HUDEP-2 (cell line): Measurements from ENCODE around the gene ADAMTS17.
"Not testable (repeated sequence)": the region's sequence is repeated elsewhere in the genome, so short reads cannot be mapped to it uniquely, and the experiment has no call there.

Experiments used
- DNase-seq, 76 experiments: peaks; one replicate each; lab custom pipeline; 2025; ENCODE audit not compliant: unreplicated experiment in 76 of 76; lab: John Stamatoyannopoulos, UW

The ADAMTS17 gene

DNA sequence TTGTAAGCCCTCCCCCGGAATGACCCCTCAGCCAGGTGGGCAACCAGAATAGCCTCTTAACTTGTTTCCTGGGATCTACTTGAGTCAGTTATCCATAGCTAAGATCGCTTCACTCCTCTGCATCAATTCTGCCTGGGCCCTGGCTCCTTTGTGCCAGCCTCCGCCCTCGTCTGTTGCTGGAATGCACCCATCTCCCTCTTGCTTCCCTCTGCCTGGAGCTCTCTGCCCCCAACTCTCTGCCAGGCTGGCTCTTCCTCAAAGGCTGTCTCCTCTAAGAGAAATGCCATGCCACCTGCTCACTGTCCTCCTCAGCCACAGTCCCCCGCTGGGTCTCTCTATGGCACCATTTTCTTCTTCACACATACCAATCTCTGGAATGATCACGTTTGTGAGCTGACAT lies 240.8 kb downstream of the ADAMTS17 start:
- no peak for DNase-seq

DNA sequence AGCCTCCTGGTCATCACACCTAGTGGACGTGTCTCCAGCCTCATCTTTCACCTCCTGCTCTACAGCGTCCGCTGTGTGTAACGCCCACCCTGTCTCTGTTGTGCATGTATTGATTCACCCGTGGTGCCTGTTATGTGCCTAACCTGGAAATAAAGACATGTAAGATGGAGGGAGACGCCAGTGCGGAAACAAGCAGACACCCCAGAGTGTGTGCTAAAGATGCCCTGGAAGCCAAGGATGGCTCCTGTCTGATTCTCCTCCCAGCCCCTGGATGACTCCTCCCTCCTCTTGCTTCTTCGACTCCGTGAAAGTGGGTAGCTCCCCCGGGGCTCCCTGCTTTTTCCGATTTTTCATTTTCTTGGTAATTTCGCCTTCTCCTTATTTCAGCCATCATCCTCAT lies 241.8 kb downstream of the ADAMTS17 start:
- DNase-seq: no peak

DNA sequence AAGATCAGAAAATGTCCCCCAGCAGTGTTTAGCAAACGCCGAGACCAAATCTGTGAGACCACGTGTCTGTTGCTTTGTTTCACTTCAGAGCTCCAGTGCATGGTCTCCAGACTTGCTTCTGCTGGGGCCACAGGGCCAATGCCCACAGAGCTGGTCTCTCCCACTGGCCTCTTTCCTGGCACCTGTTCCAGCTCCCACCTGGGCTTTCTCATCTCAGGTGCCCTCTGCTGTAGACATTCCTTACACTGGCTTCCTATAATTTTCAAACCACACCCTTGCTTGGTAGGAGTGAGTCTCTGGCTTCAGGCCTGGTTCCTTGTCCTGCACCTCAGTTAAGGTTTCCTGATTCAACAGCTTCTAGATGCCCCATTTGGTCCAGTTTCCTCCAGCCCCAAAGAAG lies 243.1 kb downstream of the ADAMTS17 start:
- DNase-seq: no peak

DNA sequence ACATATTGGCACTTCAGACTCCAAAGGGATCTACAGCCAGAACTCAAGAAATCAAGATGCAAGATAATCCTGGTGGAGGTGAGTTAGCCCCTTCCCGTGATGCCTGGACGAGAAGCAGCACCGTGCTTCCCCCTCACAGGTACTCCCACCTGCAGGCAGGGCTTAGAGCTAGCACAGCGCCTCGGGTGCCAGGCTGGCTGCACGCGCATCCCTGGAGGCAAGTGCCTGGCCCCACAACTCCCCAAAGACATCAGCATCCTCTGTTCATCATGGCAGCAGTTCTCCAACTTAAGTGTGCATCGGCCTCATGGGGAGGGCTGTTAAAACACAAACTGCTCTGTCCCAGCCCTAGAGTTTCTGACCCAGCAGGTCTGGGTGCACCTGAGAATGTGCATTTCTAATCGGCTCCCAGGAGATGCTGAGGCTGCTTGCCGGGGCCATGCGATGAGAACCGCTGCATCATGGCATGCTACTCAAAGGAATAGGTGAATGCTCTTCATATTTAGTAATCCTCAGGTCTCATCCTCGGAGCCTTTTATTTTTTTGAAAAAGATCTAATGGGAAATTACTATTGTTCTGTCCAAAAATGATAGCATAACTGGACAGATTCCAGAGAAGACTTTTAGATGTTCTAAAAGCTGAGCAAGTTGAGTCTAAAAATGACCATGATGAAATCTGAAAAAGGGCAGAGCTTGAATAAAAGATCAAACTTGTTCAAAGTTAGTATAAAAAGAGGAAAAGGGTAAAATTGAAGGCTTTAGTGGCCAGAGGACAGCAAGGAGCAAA lies 244.2 kb downstream of the ADAMTS17 start:
- DNase-seq: no peak

DNA sequence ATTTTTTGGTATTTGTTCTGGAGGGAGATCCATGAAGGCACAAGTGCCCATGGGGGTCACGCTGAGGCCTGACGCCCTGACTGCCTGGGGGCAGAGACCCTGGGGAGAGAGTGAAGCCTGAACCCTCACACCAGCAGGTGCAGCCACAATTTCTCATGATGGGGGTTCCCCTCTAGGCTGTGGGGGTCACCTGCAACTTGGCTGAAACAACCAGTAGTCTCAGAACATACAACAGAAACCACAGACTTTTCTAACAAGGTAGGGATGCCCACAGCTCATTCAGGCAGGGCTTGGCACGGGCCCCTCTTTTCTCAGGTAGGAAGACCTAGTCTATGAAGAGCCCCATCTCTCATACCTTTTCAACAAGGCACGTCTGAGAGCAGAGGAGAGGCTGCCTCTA lies 245.1 kb downstream of the ADAMTS17 start:
- DNase-seq: no peak

DNA sequence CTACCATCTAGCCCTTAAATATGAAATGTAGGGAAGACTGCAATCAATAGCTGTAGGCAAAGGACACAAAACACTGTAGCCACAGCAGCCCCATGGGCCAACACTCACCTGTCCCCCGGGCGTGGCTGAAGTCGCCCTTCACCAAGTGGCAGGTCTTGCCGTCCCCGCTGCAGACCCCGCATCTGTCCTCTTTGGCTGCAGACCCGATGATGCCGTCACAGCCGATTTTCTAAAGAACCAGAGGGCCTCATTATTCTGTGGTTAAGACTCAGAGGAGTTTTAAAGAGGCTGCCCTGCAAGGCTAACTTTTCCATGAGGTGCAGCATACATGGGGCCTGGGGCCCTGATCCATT lies 245.6 kb downstream of the ADAMTS17 start:
- DNase-seq: no peak

DNA sequence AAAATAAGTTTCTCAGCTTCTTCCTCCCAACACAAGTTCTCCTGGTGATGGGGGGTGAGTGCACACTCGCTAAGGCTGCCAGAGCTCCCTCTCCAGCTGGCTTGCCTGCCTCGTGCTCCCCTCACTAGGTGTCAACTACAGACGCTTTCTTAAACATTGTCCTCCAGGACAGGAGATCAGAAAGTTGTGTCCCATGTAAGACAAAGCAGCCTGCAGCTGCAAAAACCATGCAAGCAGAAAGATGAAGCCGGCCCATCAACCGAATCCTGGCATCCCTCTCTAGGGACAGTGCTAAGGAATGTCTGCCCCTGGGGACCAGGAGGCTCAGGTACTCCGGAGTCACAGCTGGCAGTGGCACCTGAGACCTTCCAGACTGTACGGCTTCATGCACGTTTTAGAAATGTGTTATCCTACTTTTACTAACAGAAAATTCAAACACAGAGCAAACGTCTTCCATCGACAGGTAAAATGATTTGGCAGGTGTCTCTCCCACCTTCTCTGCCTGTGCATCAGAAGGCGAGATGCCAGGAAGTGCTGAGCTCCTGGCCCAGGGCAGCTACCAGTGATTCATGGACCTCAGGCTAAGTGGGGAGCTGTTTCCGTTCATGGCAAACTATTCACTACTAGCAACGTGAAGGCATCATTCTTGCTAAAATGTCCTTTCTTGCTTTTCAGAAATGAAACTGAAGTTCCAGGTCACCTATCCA lies 246.1 kb downstream of the ADAMTS17 start:
- DNase-seq: no peak

DNA sequence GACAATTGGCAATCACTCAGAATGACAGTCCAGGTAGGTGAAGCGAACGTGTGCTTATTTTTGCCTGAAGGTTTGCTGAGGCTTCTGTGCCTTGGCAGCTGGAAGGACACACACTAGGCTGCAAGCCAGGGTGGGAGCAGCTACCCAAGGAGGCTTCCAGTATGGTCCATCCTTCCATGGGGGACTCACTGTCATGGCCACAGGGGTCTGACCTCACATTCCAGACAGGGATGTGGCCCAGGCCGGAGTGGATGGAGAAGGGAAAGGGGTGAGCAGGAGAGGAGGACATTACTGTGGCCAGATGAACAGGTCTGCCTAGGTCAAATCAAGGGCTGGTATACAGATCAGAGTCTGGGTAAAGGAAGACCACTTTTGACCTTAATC lies 247.7 kb downstream of the ADAMTS17 start:
- no peak for DNase-seq

DNA sequence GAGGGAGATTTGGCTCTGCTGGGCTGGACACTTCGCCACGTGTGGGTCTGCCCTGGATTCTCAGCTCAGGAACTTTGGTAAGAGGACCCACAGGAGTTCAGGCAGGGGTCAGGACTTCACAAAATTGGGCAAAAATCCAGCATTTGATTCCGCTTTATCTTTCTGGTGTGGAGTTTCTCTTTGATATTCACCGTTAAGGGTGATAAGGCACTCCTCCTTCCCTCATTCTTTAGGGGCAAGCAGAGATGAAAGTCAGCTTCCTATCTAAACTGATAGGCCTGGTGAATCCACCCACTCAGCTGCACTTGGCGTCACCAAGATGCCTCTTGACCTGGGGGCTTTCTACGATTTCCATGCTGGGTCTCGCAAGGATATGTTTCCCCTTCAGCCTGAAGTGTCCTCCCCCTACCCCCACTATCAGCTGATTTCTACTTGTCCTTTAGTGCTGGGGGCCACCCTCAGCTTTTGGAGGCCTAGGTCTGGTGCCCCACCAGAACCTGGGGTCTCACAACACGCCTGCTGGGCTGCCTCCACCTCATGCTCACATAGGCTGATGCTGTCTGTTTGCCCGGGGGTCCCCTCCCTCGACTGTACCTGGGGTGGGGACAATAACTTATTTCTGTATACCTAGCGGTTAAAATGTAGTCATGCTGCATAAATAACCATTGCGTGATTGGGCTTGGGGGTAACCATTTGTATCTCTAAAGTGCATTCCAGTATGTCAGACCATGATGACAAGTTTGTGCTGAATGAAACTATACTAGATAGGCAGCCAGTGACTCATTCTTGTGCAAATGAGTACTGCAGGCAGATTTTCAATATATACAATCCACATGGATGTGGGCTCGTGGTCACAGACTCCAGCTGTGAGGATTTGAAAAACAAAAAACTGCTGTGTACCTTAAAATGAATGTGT lies 248.3 kb downstream of the ADAMTS17 start:
- no peak for DNase-seq

DNA sequence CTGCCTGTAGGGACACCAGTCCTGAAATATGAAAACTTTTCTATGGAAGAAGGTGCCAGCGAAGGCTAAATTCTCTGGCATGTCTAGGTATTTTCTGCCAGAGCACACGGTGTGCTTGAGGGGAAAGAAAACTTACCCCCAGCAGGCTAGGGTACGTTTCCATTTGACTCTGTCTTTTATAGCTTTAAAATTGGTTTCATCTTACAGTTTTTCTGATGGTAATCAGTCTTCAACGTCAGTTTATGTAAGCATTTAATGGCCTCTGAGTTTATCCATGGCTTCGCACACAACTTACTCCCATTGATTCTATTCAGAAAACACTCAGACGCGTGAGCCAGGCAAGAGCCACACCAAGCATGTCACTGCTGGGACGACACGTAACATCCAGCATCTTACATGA lies 249.7 kb downstream of the ADAMTS17 start:
- no peak for DNase-seq

DNA sequence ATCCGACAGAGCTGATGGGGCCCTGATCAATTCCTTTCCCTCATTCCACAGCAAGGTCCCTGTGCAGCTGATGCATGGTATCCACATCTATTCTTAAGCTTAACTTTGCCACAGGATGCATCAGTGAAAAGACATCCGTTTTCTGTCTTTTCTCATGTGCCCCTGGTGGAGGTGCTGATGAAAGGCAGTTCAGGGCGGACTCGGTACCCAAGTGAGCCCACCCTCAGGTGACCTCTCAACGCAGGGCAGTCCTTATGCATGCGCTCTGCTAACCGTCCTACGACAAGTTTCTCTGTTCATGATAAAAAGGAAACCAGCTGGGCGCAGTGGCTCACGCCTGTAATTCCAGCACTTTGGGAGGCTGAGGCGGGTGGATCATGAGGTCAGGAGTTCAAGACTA lies 251.4 kb downstream of the ADAMTS17 start:
- DNase-seq: no peak

DNA sequence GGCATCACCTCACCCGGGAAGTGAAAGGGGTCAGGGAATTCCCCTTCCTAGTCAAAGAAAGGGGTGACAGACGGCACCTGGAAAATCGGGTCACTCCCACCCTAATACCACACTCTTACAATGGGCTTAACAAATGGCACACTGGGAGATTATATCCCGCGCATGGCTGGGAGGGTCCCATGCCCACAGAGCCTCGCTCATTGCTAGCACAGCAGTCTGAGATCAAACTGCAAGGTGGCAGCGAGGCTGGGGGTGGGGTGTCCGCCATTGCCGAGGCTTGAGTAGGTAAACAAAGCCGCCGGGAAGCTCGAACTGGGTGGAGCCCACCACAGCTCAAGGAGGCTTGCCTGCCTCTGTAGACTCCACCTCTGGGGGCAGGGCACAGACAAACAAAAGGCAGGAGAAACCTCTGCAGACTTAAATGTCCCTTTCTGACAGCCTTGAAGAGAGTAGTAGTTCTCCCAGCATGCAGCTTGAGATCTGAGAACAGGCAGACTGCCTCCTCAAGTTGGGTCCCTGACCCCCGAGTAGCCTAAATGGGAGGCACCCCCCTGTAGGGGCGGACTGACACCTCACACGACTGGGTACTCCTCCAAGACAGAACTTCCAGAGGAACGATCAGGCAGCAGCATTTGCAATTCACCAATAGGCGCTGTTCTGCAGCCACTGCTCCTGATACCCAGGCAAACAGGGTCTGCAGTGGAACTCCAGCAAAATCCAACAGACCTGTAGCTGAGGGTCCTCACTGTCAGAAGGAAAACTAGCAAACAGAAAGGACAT lies 257.5 kb downstream of the ADAMTS17 start:
- not testable (repeated sequence) for DNase-seq

DNA sequence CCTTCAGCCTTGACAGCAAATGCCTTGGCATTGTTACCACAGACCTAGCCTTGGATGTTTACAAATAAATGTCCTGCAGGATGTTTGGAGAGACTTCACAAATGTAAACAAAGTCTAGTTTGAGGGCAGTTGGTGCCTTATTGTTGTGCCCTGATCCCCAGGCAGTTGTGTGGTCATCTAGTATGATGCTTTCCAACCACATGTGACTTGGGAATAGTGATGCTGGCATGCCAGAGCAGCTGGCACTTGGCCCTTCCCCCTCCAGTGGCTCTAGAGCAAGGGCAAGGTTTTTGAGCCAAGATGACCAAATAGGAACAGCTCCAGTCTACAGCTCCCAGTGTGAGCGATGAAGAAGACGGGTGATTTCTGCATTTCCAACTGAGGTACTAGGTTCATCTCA lies 258.2 kb downstream of the ADAMTS17 start:
- DNase-seq: no peak

DNA sequence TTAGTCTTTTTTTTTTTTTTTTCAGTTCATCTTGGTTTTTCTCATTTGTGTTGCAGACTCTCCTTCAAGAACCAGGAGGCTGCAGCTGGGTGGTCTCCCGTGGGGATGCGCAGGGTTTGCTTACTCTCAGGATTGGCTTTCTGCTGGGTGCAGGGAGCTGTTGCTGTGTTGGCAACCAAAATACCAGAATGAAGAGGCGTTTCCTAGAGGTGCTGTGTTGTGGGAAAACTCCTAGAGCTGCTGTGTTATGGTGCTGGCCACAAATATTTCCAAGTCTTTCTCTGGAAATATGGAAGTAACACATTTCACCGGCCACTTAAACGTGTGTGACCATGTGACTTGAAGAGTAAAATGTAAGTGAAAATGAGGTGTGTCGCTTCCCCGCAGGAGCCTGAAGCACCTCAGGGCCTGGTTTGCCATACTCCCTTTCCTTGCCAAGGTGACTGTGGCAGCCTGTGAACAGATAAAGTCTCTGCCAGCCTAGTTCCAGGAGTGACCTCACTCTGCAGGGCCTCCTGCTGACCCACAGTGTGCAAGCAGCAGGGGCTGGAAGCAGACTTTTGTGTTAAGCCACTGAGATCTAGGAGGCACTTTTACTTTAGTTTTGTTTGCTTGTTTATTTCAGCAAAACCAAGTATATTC lies 258.9 kb downstream of the ADAMTS17 start:
- no peak for DNase-seq

DNA sequence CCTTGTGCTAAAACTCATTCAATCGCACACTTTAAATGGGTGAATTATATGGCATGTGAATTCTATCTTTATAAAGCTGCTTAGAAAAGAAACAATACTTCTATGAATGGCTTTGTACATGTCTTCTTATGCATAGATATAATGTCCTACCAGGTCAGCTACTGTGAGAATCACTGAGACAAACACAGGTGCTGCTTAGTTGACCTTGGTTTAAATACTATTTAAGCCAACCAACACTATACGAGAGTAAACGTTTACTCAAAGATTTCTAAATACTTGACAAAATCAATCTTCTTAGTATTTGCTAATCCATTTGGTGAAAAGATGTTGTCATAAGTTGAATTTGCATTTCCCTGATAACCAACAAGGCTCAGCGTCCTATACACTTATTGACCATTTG lies 260.3 kb downstream of the ADAMTS17 start:
- no peak for DNase-seq

DNA sequence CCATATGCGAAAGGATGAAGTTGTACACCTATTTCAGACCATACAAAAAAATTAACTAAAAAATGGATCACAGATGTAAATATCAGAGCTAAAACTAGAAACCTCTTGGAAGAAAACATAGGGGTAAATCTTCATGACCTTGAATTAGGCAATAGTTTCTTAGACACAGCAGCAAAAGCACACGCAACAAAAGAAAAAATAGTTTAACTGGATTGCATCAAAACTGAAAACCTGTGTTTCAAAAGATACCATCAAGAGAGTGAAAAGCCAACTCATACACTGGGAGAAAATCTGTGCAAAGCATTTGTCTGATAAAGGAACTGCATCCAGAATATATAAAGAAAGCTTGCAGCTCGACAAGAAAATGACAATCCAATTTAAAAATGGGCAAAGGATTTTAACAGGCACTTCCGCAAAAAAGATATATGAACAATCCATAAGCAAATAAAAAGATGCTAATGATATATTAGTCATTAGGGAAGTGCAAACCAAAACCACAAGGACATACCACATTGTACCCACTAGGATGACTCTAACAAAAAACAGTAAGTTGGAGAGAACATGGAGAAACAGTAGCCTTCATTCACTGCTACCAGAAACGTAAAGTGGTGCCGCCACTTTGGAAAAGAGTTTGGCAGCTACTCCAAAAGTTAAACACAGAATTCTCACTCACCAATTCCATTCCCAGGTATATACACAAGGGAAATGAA lies 263.1 kb downstream of the ADAMTS17 start:
- DNase-seq: no peak

DNA sequence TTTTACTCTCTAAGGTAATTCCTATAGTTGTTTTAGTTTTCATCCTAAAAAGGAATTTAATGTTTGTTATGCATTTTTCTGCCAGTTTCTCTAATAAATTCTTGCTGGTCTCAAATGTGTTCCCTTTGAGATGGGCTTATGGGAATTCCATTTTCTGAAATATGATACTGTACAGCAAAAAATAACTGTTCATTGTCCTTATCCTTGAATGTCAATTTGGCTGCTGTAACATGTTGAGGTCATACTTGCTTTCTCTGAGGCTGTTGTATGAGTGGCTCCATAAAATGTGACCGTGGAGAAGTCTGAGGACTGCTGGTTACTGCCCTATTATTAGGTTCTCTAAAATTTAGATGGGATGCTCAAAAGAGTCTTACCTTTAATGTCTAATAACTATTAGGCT lies 266.5 kb downstream of the ADAMTS17 start:
- DNase-seq: no peak

DNA sequence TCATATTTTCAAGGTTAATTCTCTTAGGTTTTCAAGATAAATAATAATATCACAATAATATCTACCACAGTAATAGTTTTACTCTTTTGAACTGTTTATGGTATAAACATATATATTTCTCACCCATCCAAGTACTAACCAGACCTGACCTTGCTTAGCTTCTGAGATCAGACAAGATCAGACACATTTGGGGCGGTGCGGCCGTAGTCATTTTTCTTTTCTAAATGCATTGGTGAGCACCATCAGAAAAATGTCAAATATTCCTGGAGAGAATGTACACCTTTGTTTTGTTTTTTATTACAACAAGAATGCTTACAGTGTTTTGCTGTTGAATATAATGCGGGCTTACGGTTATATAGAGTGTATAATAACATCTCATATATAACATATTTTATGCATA lies 267.8 kb downstream of the ADAMTS17 start:
- DNase-seq: no peak

DNA sequence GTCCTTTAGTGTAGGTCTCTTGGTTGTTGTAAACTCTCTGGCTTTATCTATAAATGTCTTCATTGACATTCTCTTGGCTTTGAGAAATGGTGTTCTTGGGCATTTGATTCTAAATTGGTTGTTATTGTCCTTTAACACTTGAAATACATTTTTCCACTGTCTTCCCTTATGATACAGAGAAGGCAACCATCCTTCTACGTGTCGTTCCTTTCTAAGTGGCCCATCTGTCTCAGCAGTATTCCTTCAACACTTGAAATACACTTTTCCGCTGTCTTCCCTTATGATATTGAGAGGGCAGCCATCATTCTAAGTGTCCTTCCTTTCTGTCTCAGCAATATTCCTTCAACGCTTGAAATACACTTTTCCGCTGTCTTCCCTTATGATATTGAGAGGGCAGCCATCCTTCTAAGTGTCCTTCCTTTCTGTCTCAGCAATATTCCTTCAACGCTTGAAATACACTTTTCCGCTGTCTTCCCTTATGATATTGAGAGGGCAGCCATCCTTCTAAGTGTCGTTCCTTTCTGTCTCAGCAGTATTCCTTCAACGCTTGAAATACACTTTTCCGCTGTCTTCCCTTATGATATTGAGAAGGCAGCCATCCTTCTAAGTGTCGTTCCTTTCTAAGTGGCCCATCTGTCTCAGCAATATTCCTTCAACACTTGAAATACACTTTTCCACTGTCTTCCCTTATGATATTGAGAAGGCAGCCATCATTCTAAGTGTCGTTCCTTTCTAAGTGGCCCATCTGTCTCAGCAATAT lies 275.1 kb downstream of the ADAMTS17 start:
- DNase-seq: not testable (repeated sequence)
